HG03460 (cell line): ENCODE measurements around the gene ITGB3.
A peak's percentile ranks its signal among the peaks of the same experiment; 100 is the strongest.

Experiments
- ATAC-seq: cut with Tn5 transposase; IDR thresholded peaks from one replicate; pipeline ENCODE4 v1.9.1; 2021; ENCODE audit not compliant: unreplicated experiment

ITGB3 gene

GRCh38 chr17:47274319-47275069, 20.9 kb downstream of the ITGB3 start:
- ATAC-seq, result no peak

GRCh38 chr17:47275245-47275984, 21.8 kb downstream of the ITGB3 start:
- ATAC-seq, result no peak

GRCh38 chr17:47276444-47276843, 22.8 kb downstream of the ITGB3 start:
- no peak for ATAC-seq

GRCh38 chr17:47276868-47277267, 23.2 kb downstream of the ITGB3 start:
- ATAC-seq, result no peak

- no peak for ATAC-seq
Measured at GRCh38 chr17:47277921-47278320, 24.3 kb downstream of the ITGB3 start.

- no peak for ATAC-seq
Measured at GRCh38 chr17:47278561-47278960, 24.9 kb downstream of the ITGB3 start.

- ATAC-seq, result peak; percentile 71
Measured at GRCh38 chr17:47279062-47279801, 25.6 kb downstream of the ITGB3 start.

GRCh38 chr17:47280072-47280811, 26.6 kb downstream of the ITGB3 start:
- no peak for ATAC-seq

GRCh38 chr17:47281216-47281615, 27.6 kb downstream of the ITGB3 start:
- no peak for ATAC-seq

GRCh38 chr17:47285003-47285402, 31.4 kb downstream of the ITGB3 start:
- ATAC-seq, result no peak

GRCh38 chr17:47286198-47286914, 32.7 kb downstream of the ITGB3 start:
- peak; percentile 72 for ATAC-seq

- no peak for ATAC-seq
Measured at GRCh38 chr17:47287068-47287467, 33.4 kb downstream of the ITGB3 start.

GRCh38 chr17:47287639-47288038, 34.0 kb downstream of the ITGB3 start:
- no peak for ATAC-seq

GRCh38 chr17:47288531-47289116, 35.0 kb downstream of the ITGB3 start:
- ATAC-seq, result no peak

- ATAC-seq, result no peak
Measured at GRCh38 chr17:47289302-47289701, 35.7 kb downstream of the ITGB3 start.

- no peak for ATAC-seq
Measured at GRCh38 chr17:47290870-47291241, 37.2 kb downstream of the ITGB3 start.

GRCh38 chr17:47291242-47291873, 37.7 kb downstream of the ITGB3 start:
- ATAC-seq, result no peak

GRCh38 chr17:47292206-47292605, 38.6 kb downstream of the ITGB3 start:
- ATAC-seq, result no peak

GRCh38 chr17:47295037-47295873, 41.6 kb downstream of the ITGB3 start:
- ATAC-seq, result no peak
